Smooth muscle cell of the brain vasculature (primary cell): ENCODE results near the gene SERPINE3.

ENCODE experiments used
- DNase-seq: peaks from one replicate; pipeline ENCODE4 v3.0.0-alpha.2; 2012; ENCODE audit warnings: low read depth, low spot score

SERPINE3 gene

DNA sequence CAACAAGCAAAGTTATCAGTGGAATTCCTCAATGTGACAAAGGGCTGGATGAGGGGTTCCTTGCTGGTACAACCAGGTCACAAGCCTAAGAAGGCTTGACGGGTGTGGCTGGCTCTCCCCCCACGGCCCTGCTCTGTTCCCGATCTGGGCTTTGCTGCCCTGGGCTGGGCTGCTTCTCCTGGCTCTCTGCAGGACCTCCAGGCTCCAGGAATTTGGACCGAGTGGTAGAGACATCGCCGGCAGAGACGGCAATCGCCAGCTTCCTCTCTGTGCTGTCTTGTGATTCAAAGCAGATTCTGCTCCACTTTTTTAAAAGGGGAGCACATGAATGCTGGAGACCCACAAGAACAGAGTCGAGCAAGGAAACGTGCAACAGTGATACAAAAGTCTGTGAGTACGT is at the start of gene SERPINE3:
SERPINE3 (plus strand) TSS at position 338 of the 400 bp plus-strand sequence. CDS start 1,401 bp downstream, outside the sequence.
- no peak for DNase-seq

DNA sequence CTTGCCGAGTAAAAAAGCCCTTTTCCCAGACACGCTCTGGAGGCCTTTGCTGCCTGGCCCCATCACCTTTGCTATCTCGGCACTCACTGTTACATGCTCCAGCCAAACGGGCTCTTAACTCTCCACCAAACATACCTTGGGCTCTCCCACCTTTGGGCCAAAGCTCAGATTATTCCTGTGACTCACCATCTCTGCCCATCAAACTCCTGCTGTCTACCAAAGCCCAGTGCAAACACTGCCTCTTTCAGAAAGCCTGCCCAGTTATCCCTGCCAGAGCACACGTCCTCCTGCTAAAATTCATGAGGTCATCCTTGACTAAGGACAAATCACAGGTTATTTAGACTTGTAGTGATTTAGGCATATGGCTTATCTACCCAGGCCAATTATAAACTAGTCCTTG is 48.1 kb upstream of the SERPINE3 start:
- DNase-seq: no peak

GRCh38 chr13:51292000-51292565 is 47.4 kb upstream of the SERPINE3 start:
- no peak for DNase-seq

- DNase-seq: no peak
Observed at GRCh38 chr13:51297556-51297955, 41.9 kb upstream of the SERPINE3 start.

- DNase-seq: no peak
Observed at GRCh38 chr13:51298812-51299211, 40.7 kb upstream of the SERPINE3 start.

DNA sequence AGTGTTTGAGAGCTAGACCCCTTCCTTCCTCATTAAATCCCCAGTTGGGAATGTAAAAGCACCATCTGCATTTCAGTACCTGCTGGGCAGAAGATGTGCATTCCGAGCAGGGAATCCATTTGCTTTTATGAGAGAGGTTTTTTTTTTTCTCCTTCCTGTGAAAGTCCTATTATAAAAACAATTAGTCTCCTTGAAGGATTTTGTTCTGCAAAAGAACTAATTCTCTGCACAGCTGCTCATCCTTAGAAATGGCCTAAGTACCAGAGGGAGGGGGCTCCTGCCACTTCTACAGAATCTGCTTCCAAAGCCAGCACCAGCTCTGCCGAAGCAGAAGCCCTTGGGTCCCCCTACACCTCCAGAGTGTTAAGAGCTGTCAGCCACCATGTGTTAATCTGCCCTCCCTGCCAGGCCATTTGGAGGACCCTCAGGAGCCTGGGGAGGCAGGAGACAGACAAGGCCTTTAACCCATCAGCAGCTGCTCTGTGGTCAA is 36.4 kb upstream of the SERPINE3 start:
- no peak for DNase-seq

DNA sequence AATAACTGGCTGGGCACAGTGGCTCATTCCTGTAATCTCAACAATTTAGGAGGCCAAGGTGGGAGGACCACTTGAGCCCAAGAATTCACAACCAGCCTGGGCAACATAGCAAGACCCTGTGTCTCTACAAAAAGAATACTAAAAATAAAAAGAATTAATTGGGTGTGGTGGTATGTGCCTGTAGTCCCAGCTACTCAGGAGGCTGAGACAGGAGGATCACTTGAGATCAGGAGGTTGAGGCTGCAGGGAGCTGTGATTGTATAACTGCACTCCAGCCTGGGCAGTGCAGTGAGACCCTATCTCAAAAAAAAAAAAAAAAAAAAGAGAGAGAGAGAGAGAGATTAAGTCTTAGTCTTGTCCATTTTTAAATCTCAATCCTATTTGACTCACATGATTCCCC is 35.6 kb upstream of the SERPINE3 start:
- no peak for DNase-seq

GRCh38 chr13:51305271-51305967 is 34.1 kb upstream of the SERPINE3 start:
- no peak for DNase-seq

DNA sequence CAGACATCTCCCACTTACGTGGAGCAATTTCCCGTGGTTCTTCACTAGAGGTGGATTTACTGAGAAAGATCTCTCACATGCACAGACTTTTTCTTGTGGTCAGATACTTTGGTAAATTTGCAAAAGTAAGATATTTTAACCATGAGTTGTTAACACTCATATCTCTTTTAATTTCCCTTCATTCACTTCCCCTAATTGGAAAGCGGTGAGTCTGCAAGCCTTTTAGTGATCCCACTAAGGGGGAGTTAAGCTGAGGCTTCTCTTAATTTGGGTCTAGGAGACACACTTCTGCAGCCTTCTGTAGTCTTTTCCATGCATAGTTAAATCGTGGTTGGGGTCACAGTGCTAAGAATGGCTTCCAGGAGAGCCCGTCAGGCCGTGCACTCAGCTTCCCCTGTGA is 30.7 kb upstream of the SERPINE3 start:
- no peak for DNase-seq

DNA sequence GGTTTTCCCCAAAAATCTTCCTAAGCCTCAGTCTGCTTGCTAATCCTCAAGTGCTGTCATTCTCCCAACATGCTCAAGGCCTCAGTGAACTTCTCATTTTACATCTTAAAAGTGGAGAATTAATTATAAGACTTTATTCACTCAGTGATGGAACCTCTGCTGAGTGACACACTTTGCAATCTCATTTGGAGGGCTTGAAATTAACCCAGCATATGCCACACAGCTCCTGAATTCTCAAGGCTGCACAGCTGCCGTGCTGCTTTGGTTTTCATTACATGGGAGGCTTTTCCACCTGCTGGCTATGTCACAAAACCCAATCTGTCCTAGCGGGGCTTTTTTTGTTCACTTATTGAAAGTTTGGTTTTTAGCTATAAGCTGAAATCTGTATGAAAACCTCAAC is 28.3 kb upstream of the SERPINE3 start:
- DNase-seq: no peak

- no peak for DNase-seq
Observed at GRCh38 chr13:51311957-51312520, 27.5 kb upstream of the SERPINE3 start.

DNA sequence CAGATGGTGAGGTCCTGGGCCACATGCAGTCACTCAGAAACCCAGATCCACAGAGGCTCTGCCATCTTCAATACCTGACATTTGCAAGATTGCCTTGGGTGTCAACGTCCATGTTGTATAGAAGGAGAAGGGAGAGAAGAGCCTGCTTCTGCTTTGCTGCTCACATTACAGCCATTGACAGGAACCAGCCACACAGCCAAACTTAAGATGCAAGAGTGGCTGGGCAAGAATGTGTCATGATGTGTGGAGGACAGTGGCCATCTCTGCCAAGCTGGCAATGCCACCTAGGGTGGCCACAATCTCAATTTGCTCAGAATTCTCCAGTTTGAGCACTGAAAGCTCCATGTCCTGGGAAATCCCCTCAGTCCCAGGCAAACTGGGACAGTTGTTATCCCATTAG is 25.9 kb upstream of the SERPINE3 start:
- DNase-seq: no peak

GRCh38 chr13:51317262-51317661 is 22.2 kb upstream of the SERPINE3 start:
- peak; percentile 62 for DNase-seq

DNA sequence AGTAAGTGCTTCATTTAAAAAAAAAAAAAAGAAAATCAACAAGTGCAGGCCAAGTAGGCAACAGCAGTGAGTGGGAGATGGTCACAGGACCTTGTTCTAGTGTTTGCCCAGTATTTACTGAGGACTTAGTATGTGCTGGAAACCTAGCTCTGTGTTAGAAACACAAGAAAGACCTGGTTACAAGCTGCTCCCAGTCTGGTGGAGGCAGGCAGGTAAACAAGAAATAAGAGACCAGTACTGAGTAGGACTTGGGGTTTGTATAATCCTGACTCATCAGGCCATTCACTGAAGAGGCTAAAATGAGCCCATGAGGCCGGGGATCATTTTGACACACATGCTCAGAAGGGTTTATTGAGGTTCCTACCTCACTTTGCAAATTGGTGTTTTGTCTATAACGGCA is 21.5 kb upstream of the SERPINE3 start:
- no peak for DNase-seq

GRCh38 chr13:51318876-51319275 is 20.6 kb upstream of the SERPINE3 start:
- no peak for DNase-seq

DNA sequence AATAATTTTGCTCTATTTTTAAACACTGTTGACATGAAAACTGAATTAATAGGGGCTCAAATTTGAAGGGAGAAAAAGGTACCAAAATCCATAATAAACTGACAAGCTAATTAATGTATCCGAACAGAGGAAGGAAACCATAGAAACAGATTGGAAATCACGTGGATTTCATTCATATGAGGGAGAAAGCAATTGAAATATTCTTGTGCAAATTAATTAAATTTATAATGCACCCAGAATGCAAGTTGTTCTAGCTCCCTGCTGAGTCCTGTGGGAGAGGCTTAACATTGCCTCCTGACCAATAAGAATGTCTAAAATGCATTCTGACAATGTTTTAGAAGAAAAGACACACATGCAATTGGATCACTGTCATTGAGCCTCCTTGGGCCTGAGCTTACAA is 17.7 kb upstream of the SERPINE3 start:
- no peak for DNase-seq

GRCh38 chr13:51322826-51323225 is 16.7 kb upstream of the SERPINE3 start:
- DNase-seq: no peak

DNA sequence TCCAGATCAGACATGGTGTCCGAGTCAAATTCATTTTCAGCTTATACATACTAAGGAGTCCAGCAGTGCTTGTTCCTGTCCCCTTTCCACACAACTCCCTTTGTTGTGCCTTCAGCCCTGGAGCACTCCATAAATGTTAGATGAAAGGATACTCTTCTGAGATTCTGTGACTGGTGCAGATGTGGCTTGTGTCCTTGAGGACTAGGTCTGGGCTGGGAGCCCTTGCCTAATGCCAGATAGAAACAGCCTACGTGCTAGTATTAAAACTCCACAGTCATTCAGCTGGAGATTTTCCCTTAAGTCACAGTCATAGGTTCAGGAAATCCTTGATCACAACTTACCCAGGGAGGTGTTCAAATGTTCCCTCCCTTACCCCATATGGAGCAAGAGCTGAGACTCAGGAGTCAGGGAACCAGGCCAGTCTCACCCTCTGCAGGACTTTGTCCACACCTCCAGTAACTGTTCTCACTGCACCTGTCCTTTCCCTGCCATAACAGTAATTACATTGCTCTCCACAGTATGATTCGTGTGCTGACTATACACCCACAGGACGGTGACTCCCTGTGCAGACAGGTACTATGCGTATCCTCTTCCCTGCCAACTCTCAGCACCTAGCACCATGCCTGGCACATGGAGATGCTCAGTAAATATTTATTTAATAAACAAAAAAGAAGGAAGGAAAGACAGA is 15.5 kb upstream of the SERPINE3 start:
- DNase-seq: no peak

DNA sequence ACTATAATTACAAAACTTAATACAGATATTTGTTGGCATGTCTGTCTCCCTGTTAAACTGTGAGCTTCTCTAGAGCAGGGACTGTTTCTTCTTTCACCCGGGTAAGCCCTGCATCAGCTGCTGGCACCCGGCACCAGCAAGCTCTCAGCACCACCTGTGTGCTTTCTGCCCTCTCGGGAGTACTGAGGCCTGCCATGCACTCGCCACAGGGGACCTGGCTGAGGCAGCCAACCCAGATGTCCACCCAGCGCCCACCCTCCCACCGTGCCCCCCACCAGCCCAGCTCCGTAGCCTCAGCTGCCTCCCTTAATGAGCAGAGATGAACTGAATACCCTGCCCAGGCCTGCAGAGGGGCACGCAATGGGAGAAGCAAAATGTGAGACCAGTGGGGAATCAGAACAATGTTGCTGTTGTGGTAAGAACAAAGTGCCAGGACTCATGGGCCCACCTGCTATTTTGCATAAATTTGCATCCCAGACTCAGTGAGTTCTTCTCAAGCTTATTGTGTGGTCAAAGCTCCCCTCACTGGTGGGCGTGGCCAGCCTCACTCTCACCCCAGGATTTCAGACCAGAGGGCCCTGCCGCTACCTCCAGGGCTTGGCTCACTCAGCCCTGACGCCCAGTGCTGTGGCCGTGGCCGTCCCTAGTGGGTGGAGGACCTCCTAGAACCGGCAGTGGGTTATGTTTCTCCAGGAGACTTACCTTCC is 14.6 kb upstream of the SERPINE3 start:
- DNase-seq: no peak

DNA sequence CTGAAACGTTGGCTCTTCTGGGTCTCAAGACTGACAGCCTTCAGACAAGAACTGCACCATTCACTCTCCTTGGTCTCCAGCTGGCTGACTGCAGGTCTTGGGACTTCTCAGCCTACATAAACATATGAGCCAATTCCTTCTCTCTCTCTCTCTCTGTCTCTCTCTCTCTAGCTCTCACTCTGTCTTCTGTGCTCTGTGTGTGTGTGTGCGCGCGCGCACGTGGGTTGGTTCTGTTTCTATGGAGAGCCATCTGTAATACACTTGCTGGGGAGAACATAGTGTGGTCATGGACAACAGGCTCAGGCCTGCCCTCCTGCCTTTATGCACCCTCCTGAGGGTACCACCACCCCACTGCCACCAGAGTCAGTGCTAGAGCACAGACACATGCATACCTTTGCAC is 13.7 kb upstream of the SERPINE3 start:
- no peak for DNase-seq

DNA sequence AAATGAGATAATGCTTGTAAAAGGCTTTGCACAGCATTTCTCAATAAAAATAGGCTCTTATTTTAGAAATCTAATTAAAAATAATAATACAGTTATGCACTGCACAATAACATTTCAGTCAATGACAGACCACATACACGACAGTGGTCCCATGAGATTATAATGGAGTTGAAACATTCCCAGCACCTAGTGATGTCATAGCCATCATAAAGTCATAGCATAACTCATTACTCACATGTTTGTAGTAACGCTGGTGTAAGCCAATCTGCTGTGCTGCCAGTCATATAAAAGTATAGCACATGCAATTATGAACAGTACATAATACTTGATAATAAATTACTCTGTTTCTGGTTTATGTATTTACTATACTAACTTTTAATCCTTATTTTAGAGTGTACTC is 12.7 kb upstream of the SERPINE3 start:
- no peak for DNase-seq

- no peak for DNase-seq
Observed at GRCh38 chr13:51327961-51328360, 11.5 kb upstream of the SERPINE3 start.
